GM19025 (cell line): Measurements from ENCODE around the gene CALCOCO2.
"Not testable (repeated sequence)": the region's sequence is repeated elsewhere in the genome, so short reads cannot be mapped to it uniquely, and the experiment has no call there.

Experiments
- ATAC-seq: cut with Tn5 transposase; IDR thresholded peaks from one replicate; pipeline ENCODE4 v1.9.1; 2021; ENCODE audit warnings: mild to moderate bottlenecking, low read depth, moderate library complexity; ENCODE audit not compliant: unreplicated experiment

Gene CALCOCO2

DNA sequence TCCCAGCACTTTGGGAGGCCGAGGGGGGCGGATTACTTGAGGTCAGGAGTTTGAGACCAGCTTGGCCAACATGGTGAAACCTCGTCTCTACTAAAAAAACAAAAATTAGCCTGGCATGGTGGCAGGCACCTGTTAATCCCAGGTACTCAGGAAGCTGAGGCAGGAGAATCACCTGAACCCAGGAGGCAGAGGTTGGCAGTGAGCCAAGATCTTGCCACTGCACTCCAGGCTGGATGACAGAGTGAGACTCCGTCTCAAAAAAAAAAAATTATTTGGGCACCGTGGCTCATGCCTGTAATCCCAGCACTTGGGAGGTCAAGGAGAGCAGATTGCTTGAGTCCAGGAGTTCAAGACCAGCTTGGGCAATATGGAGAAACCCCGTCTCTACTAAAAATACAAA is 9.9 kb upstream of the CALCOCO2 start:
- ATAC-seq: not testable (repeated sequence)

- no peak for ATAC-seq
Observed at GRCh38 chr17:48825446-48826381, 5.1 kb upstream of the CALCOCO2 start.

DNA sequence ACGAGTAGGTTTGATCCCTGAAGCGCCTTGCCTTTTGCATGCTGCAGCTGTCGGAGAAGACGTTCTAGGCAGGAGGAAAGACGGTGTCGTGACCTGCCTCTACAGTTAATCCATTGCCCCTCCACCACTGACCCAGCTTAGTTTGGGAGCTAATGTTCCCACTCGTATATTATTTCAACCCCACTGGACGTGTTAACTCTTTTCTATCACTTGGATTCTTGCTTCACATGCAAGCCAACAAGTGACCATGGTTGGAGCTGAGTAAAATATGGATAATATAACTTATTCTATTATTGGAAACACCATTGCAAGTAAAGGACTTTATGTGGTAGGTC is 681 bp downstream of the CALCOCO2 start:
- no peak for ATAC-seq

DNA sequence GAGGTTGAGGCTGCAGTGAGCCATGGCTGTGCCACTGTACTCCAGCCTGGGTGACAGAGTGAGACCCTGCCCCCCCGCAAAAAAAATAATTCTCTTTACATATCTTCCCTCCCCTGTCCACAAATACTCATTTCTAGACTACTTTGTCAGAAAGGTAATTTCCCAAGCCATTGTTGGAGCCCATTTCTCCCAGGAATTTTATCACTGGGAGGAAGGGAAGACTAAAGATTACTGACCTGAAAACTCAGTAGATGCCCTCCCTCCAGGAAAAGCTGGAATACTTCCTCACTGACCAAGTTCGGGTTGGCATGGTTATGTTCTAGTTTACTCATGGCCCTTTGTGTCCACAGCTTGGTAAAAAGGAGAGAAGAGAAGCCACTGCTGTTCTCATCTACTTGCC is 4.1 kb downstream of the CALCOCO2 start:
- ATAC-seq: no peak

DNA sequence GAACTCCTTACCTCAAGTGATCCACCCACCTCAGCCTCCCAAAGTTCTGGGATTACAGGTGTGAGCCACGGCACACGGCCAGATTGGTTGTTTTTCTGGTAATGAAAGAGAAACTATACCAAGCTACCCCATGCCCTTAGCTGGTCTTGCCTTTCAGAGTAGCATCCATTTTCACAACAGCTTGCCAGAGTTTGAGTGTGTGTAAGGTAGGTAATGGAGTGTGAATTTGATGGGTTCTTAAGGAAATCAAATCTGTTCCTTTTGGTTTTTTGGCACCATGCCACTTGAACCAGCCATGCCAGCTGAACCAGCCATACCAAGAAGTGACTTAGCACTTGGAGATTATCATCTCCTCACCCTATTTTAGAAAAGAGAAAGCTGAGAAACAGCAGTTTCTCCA is 5.1 kb downstream of the CALCOCO2 start:
- no peak for ATAC-seq

DNA sequence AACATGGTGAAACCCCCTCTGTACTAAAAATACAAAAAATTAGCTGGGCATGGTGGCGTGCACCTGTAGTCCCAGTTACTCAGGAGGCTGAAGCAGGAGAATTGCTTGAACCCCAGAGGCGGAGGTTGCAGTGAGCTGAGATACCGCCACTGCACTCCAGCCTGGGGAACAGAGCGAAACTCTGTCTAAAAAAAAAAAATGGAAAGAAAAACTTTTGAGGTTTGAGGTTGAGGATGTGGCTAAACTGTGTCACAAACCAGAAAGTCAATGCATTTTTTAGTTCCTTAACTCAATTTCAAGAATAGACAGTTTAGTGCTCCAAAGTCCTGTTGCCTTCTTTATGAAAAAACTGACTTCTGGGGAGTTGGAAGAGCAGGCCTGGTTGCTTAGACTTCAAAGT is 6.6 kb downstream of the CALCOCO2 start:
- not testable (repeated sequence) for ATAC-seq

DNA sequence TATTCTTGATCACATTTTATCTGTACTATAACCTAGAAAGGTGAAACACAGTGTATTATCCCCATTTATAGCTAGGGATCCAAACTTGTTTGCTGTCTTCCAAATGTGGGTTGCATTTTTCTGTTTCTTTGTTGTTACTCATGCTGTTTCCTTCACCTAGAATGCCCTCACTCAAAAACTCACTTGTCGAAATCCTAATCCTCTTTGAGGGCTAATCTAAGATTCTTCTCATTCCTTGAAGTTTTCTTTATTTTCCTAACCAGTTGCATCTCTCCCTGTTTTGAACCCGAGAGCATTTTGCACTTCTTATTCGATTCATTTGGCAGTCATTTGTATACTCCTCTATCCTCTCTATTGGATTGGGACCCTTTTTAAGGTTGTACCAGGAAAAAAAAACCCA is 9.6 kb downstream of the CALCOCO2 start:
- no peak for ATAC-seq

- no peak for ATAC-seq
Observed at GRCh38 chr17:48841395-48841831, 10.6 kb downstream of the CALCOCO2 start.

DNA sequence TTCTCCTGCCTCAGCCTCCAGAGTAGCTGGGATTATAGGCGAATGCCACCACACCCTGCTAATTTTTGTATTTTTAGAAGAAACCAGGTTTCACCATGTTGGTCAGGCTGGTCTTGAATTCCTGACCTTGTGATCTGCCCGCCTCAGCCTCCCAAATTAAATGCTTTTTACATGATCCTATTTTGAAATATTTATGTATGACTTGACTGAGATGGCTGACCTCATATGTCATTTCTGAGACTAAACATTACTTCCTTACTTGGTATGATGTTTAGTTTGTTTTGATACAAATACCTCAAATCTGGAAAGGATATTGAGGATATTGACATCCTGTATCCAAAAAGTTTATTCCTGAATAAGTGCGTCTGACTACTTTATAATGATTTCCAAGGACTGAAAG is 11.9 kb downstream of the CALCOCO2 start:
- no peak for ATAC-seq

GRCh38 chr17:48843187-48843900 is 12.5 kb downstream of the CALCOCO2 start:
- no peak for ATAC-seq

DNA sequence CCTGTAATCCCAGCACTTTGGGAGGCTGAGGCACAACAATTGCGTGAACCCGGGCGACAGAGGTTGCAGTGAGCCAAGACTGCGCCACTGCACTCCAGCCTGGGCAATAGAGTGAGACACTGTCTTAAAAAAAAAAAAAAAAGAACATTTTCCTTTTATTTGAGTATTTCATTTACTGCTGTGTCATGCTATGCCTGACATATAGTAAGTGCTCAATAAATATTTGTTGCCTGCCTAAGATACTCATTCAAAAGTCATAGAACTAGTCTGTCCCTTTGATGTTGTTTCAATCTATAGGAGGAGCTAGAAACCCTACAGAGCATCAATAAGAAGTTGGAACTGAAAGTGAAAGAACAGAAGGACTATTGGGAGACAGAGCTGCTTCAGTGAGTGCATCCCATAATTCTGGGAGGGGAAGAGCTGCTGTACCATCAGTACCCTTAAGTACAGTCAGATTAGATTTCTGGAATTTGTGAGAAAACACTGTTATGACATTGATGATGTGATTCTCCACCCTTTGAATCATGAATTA is 20.0 kb downstream of the CALCOCO2 start:
- no peak for ATAC-seq

- no peak for ATAC-seq
Observed at GRCh38 chr17:48854774-48855476, 24.1 kb downstream of the CALCOCO2 start.

DNA sequence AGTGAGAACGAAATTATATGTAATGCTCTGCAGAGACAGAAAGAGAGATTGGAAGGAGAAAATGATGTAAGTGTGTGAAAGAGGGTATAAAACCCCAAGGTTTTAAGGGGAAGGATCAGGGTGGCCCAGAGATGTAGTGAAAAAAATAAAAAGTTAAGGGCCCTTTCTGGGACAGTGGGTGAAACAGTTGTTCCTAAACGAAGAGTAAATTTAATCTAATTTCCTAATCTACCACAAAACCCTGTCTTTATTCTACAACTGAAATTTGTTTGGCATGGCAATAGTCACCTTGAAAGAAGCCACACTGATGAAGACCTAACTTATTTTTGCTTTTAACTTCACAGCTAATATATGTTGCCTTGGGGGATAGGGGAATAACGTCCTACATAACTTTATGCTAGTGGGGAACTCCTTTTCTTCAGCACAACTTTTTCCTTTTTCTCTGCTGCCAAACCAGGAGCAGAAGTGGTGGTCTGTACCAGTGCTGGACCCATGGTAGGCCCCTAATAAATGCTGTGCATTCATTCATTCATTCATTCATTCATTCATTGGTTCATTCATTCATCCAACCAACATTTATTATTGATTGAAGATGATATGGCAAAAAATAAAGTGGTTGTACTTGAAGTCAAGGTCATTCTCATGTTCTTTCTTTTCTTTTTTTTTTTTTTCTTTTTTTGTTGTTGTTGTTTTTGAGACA is 25.4 kb downstream of the CALCOCO2 start:
- ATAC-seq: no peak

- no peak for ATAC-seq
Observed at GRCh38 chr17:48860034-48860433, 29.2 kb downstream of the CALCOCO2 start.

GRCh38 chr17:48860456-48860855 is 29.6 kb downstream of the CALCOCO2 start:
- no peak for ATAC-seq

- no peak for ATAC-seq
Observed at GRCh38 chr17:48868916-48869500, 38.2 kb downstream of the CALCOCO2 start.

DNA sequence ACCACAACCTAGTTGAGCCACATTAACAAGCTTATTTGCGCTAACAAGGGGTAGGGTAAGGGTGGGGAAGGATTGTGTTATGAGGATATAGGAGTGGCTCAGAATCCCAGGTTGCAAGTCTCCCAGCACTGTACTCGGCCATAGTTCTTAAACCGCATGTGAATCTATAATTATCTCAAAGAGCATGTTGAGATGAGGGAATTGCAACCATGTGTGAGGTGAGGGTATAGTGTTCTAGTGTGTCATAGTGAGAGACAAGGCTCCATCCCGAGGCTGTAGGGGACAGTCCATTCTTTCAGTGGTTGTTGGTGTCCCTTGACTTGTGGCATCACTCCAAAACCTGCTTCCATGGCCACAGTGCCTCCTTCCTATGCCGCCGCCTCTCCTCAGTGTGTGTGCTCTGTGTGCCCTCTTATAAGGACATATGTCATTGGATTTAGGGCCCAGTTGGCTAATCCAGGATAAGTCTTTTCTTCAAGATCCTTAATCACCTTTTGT is 39.0 kb downstream of the CALCOCO2 start:
- ATAC-seq: no peak

DNA sequence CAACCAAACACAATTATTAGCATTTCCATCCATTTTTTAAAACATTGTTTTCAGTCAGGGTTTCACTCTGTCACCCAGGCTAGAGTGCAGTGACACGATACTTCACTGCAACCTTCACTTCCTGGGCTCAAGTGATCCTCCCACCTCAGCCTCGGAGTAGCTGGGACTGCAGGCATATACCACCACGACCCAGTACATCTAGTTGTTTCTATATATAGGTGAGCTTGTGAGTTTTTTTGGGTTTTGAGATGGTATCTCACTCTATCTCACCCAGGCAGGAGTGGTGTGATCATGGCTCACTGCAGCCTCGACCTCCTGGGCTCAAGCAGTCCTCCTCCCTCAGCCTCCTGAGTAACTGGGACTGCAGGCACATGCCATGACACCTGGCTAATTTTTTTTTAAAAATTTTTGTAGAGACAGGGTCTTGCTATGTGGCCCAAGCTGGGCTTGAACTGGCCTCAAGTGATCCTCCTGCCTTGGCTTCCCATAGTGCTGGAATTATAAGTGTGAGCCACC is 40.3 kb downstream of the CALCOCO2 start:
- no peak for ATAC-seq

DNA sequence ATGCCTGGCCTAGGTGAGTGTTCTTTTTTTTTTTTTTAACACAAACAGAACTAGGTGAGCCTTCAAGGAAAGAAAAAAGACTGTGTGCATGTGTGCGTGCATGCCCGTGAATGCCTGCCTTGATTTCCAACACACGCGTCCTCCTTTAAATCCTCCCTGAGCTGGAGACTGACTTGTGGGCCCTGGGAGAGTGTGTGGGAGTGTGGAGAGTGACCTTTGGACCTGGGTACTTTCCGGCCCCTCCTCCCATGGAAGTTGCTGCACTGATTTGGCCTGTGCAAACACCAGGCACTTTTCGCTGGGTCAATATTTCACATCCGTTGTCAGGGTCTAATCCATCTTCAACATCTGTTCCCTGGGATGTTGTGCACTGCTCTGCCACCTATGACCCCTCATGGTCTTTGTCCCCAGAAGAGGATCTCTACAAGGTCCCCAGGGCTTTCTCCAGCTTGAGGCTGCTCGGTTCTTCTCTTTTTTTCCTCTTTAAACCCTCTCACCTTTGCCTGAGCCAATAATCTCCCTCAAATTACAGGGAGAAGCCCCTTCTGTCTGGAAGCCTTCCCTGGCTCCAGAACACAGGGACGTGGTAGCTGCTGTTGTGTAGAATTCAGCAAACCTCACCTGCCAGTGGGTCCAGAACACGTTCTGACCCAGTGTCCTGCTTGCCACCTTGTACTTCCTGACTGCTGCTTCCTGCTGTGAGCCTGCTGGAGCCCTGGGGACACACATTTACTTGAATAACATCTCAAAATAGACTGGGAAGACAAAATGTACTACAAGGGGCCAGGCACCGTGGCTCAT is 40.9 kb downstream of the CALCOCO2 start:
- no peak for ATAC-seq
